GM19455 (cell line): ENCODE measurements around the gene TMEM220.
"Not testable (repeated sequence)": the region's sequence is repeated elsewhere in the genome, so short reads cannot be mapped to it uniquely, and the experiment has no call there.

Experiments used
- ATAC-seq: cut with Tn5 transposase; IDR thresholded peaks from one replicate; pipeline ENCODE4 v1.9.1; 2021; ENCODE audit not compliant: unreplicated experiment

Gene TMEM220

DNA sequence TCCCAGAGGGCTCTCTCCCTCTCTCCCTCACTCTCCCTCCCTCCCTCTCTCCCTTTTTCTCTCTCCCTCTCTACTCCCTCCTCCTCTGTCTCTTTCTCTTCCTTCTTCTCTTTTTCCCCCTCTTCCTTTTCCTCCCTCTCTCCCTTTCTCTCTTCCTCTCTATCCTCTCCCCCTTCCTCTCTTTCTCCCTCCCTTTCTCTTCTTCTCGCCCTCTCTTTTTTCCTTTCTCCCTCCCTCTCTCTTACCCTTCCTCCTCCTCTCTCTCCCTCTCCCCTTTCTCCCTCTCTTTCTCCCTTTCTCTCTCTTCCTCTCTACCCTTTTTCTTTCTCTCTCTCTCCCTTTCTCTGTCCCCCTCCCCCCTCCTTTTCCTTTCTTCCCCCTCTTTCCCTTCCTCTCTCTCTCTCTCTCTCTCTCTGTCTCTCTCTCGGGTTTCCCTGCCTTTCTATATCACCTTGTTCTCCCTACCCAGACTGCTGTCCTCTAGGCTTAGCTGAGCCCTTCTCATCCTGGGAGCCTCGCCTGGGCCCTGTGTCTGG is 25.8 kb upstream of the TMEM220 start:
- ATAC-seq, result no peak

DNA sequence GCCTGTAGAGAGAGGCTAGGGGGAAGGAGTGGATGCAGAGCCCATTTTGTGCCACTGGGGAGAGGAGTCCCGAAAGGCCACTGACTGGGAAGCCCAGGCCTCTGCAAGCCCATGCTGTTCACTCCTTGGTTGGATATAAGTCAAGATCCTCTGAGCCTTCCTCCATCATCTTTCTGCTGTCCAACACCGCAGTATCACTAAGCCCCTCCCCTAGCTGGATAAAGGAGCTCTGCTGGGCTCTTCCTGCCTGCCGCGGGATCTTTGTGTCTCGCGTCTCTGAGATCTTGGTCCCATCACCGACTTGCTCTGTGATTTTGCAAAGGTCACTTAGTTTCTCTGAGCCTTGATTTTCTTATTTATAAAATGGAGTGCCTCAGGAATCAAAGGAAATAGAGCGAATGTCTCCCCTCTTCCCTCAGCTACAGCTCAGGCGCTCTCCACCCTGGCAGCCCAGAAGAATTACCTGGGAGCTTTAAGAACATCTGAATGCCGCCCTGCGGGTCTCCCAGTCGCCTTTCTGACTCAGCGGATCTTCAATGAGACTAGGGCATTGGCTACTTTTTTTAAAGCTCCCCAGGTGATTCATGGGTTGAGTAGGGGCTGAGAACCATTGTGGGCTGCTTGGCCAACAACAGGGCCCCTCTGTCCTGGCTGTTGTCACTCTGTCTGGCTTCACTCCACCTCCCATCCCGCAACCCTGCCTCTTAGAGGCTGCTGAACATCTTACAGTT is 25.2 kb upstream of the TMEM220 start:
- no peak for ATAC-seq

DNA sequence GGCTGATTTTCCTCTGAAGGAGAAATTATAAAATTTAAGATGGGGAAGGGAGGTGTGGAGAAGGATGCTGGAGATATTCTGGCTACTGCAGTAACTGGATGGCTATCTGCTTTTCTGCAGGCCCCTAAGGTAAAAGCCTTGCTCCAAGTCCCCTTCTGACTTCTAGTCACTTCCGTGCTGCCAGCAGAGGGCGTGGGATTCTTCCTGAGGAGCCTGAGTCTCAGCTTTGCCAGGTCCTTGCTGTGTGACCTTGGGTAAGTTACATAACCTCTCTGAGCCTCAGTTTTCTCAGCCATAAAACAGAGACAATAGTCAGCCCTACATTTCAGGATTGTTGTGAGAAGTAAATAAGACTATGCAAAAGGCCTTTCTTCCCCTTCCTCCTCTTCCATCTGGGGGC is 24.3 kb upstream of the TMEM220 start:
- no peak for ATAC-seq

GRCh38 chr17:10752696-10753095 is 22.9 kb upstream of the TMEM220 start:
- ATAC-seq, result no peak

- ATAC-seq, result no peak
These were observed 21.7 kb upstream of the TMEM220 start for GRCh38 chr17:10751563-10751962.

DNA sequence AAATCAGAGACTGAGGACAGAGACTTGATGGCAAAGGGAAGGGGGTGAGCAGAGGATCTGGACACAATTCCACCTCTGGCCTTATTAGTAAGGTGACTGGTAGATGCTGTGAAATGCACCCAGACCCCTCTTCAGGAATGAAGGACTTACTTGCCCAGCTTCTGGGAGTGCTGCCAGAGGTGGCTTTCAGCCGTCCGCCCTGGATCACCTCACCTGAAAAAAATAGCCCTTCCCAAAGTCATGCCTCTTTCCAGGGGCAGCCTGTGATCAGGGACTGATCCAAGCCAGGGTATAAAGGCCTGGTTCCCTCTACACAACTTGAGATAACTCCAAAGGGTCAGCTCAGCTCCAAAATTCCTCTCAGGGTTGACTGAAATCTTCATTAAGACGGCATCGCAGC is 20.4 kb upstream of the TMEM220 start:
- ATAC-seq, result no peak

GRCh38 chr17:10748531-10749181 is 18.8 kb upstream of the TMEM220 start:
- no peak for ATAC-seq

- no peak for ATAC-seq
These were observed 15.4 kb upstream of the TMEM220 start for GRCh38 chr17:10745231-10745630.

- ATAC-seq, result no peak
These were observed 14.7 kb upstream of the TMEM220 start for GRCh38 chr17:10744501-10745000.

DNA sequence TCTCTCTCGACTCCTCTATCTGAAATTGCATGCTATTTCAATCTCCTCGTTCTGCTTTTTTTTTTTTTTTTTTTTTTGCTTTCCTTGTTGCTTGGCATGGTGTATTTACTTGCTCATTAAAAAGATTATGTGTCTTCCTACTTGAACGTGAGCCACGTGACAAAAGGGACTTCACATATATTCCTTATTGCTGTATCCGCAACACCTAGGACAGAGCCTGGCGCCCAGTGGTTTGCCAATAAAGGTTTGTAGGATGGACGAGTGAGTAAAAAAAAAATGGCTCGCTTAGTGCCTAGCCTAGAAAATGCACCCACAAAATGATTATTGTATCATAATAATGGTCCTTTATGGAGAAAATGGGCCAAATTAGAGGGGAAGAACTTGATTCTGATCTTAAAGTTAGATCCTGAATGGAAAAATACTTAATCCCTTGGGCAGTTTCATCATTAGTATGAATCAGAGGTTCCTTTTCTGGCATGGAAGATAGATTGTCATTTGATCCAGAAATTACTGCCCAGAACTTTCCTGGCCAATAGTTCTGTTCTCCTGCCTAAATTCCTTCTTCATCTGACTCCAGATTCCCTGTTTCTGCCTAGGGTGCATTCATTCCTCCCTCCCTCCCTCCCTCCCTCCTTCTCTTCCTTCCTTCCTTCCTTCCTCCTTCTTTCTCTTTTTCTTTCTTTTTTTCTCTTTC is 13.6 kb upstream of the TMEM220 start:
- ATAC-seq, result no peak

GRCh38 chr17:10742431-10742830 is 12.6 kb upstream of the TMEM220 start:
- no peak for ATAC-seq

DNA sequence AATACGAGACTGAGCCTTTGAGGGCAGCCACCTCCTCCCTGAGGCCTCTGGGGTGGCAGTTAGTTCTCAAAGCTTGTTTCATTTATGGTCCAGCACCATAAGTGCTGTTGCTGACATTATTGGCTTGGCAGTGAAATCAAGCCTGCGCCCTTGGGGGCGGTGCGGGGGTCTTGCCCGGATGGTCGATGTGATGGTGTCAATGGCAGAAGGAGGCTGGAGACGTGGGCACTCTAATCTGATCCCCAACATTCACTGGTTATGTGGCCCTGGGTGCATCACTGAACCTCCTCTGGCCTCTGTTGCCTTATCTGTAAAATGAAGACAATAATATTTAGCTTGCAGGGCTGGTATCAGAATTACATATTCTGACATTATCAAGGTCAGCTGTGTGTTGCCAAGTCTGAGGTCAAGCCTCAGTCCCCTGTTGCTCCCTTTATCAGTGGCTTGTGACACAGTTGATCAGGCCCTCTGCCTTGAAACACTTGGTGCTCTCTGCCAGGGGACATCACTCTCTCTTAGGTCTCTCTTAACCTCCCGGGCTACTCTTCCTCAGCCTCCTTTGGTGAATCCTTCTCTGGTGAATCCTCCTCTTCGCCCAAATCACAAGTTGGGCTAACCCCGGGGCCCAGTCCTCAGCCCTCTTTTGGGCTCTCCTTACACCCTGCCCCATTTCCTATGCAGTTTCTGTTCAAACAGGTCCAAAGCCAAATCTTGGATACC is 11.8 kb upstream of the TMEM220 start:
- no peak for ATAC-seq

- ATAC-seq, result no peak
These were observed 9.6 kb upstream of the TMEM220 start for GRCh38 chr17:10739386-10739785.

DNA sequence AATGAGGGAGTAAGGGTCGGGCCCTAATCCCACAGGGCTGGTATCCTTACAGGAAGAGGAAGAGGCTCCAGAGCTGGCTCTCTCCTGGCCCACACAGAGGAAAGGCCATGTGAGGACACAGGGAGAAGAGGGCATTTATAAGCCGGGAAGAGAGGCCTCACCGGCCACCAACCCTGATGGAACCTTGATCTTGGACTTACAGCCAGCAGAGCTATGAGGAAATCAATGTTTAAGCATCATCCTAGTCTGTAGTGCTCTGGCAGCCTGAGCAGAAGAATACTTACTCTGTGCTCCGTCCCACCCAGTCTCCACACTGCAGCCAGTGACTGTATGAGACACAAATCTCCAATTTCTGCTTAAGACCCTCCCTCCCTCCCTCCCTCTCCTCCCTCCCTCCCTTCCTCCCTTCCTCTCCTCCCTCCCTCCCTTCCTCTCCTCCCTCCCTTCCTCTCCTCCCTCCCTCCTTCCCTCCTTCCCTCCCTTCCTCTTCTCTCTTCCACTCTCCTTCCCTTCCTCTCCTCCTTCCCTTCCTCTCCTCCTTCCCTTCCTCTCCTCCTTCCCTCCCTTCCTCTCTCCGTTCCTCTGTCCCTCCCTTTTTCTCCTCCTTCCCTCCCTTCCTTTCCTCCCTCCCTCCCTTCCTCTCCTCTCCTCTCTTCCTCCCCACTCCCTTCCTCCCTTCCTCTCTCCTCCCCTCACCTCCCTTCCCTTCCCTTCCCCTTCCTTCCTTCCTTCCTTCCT is 8.9 kb upstream of the TMEM220 start:
- no peak for ATAC-seq

- ATAC-seq, result no peak
These were observed 7.9 kb upstream of the TMEM220 start for GRCh38 chr17:10737736-10738135.

DNA sequence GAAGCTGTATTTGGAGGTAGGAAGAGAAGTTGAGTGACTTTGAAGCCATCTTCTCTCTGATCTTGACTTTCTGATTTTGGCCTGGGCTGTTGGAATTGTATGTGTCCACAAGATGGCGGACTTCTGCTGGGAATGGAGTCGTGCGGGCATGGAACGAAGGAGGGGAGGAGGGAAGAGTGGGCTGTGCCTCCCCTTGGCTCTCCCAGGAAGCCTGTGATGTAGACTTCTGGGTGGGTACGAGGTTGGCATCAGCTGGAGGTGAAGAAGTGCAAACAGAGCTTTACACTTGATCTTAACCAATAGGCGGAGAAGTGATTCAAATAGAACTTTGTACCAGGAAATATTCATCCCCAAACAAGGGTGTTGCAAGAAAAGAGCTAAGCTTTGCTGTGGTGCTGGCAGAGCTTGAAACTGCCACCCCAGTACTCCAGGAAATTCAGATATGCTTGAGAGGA is 7.4 kb upstream of the TMEM220 start:
- ATAC-seq, result no peak

DNA sequence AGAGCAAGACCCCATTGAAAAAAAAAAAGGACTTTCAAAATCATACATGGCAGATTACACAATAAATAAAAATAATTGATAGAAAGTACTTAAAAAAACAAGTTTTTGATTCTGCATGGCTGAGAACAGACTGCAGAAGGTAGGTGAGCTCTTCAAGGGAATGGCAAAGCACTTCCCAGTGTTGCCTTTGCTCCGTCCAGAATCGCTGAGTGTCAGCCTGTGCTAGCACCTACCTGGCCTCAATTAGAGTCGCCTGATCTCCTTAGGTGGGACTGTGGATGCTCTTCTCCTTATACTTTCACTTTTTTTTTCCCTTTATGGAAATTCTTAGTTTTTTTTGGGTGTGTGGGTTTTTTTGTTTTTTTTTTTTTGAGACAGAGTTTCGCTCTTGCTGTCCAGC is 6.0 kb upstream of the TMEM220 start:
- no peak for ATAC-seq

DNA sequence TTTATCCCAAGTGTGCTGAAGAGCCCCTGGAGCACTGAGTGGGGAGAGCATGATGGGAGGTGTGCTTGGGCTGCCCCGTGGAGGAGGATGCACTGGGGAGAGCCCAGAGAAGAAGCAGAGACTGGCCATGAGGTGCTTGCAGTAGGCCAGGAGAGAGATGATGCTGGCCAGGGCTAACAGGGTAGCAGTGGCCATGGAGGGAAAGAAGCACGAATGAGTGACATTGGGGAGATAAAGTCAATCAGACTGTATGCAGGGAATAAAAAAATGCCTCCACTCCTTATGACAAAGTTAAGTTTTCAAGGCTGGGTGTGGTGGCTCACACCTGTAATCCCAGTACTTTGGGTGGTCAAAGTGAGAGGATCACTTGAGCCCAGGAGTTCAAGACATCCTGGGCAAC is 5.4 kb upstream of the TMEM220 start:
- no peak for ATAC-seq

- no peak for ATAC-seq
These were observed 3.8 kb upstream of the TMEM220 start for GRCh38 chr17:10733666-10734065.

- not testable (repeated sequence) for ATAC-seq
These were observed 2.3 kb upstream of the TMEM220 start for GRCh38 chr17:10732121-10732520.
